Esophagus muscularis mucosa (tissue), 4 donors: ENCODE measurements around the gene TAMM41. TPM values are rescaled to one million over a fixed set of nuclear protein-coding genes. Genes with fewer than 3 reads are reported as not detected.

ENCODE experiments used
- DNase-seq: peaks from one replicate; pipeline ENCODE4 v3.0.0-alpha.2; 2017; ENCODE audit errors: extremely low spot score
- H3K27ac ChIP-seq, 4 donors: fragments of 200-600 bp; sonication (generic); replicated peaks in 1 of 4; 1 replicate in 3 of 4; 2 replicates in 1 of 4; pipeline ENCODE4 v1.5.1; 2016 to 2019; ENCODE audit warnings: mild to moderate bottlenecking in 1 of 4
- H3K27me3 ChIP-seq, 4 donors: fragments of 200-600 bp; sonication (generic); one replicate each; pipeline versions ENCODE4 v1.5.1 to v1.6.0; 2016 to 2019
- H3K36me3 ChIP-seq, 4 donors: fragments of 200-600 bp; sonication (generic); one replicate each; pipeline ENCODE4 v1.5.1; 2016 to 2019
- H3K4me1 ChIP-seq, 4 donors: fragments of 200-600 bp; sonication (generic); one replicate each; pipeline ENCODE4 v1.5.1; 2016 to 2019
- H3K4me3 ChIP-seq, 4 donors: fragments of 200-600 bp; sonication (generic); 1 replicate in 2 of 4; 2 replicates in 2 of 4; pipeline ENCODE4 v1.5.1; 2016 to 2019; ENCODE audit warnings: mild to moderate bottlenecking in 4 of 4, moderate library complexity in 1 of 4
- H3K9me3 ChIP-seq, 4 donors: fragments of 200-600 bp; sonication (generic); 1 replicate in 3 of 4; 2 replicates in 1 of 4; pipeline ENCODE4 v1.5.1; 2016 to 2019
- CTCF ChIP-seq, 3 experiments: fragments of 200-600 bp in 2 of 3; fragments of 450-650 bp in 1 of 3; sonication (generic) in 2 of 3; IDR thresholded peaks; one replicate each; pipeline ENCODE4 v1.5.1; 2017 to 2019; ENCODE audit warnings: antibody characterized with exemption in 3 of 3, mild to moderate bottlenecking in 2 of 3, moderate library complexity in 1 of 3
- EP300 ChIP-seq: sonication (generic); formaldehyde crosslinking; IDR thresholded peaks from one replicate; pipeline ENCODE4 v1.6.1; 2017; ENCODE audit warnings: antibody characterized with exemption
- POLR2A ChIP-seq: fragments of 450-650 bp; IDR thresholded peaks from one replicate; pipeline ENCODE4 v1.6.1; 2017; ENCODE audit warnings: antibody characterized with exemption, moderate library complexity, mild to moderate bottlenecking, low read depth
- POLR2AphosphoS5 ChIP-seq, 2 donors: sonication (generic); formaldehyde crosslinking; IDR thresholded peaks; one replicate each; pipeline ENCODE4 v1.6.1; 2017; ENCODE audit warnings: antibody characterized with exemption in 2 of 2
- WGBS: methylation state at CpG from one replicate; pipeline ENCODE4 v1.1.5; 2018; 5-methylcytosine and 5-hydroxymethylcytosine counted together
- intact Hi-C: fragments of 100-400 bp; cut with DNase I; formaldehyde crosslinking; loops from one replicate; pipeline ENCODE4 v1.15.1; 2023
- total RNA-seq, 4 donors: library from RNA; depleted of rRNA; stranded (reverse); fragments of >200 nt; gene quantifications; one replicate each; pipeline versions ENCODE4 v1.1.0 to v1.2.1, GENCODE V29; 2016

TAMM41 gene
- total RNA-seq, 4 donors from 2014 or later, result 4.8 to 8.3 (median 7.2) TPM

- TF ChIP-seq CTCF (IDR thresholded peaks at IDR 0.05) (peak; percentile 58 to 73 (median 71)), EP300 (no peak), POLR2AphosphoS5 (IDR thresholded peaks at IDR 0.05) (no peak), POLR2A (no peak)
- H3K27me3 ChIP-seq, result no peaks in the 10 kb centered on the region
- no peak overlapping the region for H3K4me3 ChIP-seq
- H3K4me1 ChIP-seq, result peaks cover 0 to 16% (median 11%) of the 10 kb centered on the region in 4 donors
- peaks cover 8 to 76% (median 44%) of the 10 kb centered on the region in 4 donors for H3K36me3 ChIP-seq
- 47% methylated on average over 2 of the region's 2 CpGs for WGBS
- intact Hi-C loops, result no loop called here
- H3K9me3 ChIP-seq, result peaks cover 0 to 8% (median 2%) of the 10 kb centered on the region in 4 donors
- DNase-seq, result no peak
- no peak overlapping the region for H3K27ac ChIP-seq
Observed at GRCh38 chr3:11803977-11804892, 42.5 kb downstream of the TAMM41 start.

GRCh38 chr3:11799791-11800190 is 46.9 kb downstream of the TAMM41 start:
- 93% methylated on average over 1 of the region's 1 CpG for WGBS
- H3K27me3 ChIP-seq, result no peaks in the 10 kb centered on the region
- H3K9me3 ChIP-seq, result peaks cover 0 to 10% (median 2%) of the 10 kb centered on the region in 4 donors
- TF ChIP-seq EP300 (no peak), CTCF (IDR thresholded peaks at IDR 0.05) (no peak), POLR2A (no peak), POLR2AphosphoS5 (IDR thresholded peaks at IDR 0.05) (no peak)
- no peak for DNase-seq
- intact Hi-C loops, result no loop called here
- peaks cover 0 to 66% (median 40%) of the 10 kb centered on the region in 4 donors for H3K36me3 ChIP-seq
- H3K4me1 ChIP-seq, result peaks cover 0 to 5% (median 0%) of the 10 kb centered on the region in 4 donors
- H3K4me3 ChIP-seq, result no peak overlapping the region
- H3K27ac ChIP-seq, result no peak overlapping the region

GRCh38 chr3:11794927-11795326 is 51.8 kb downstream of the TAMM41 start:
- H3K4me3 ChIP-seq, result no peak overlapping the region

GRCh38 chr3:11791339-11792200 is 55.1 kb downstream of the TAMM41 start:
- 93% methylated on average over 6 of the region's 6 CpGs for WGBS
- intact Hi-C loops, result no loop called here

More at GRCh38 chr3:11794927-11795326, 51.8 kb downstream of the TAMM41 start:
- Histone ChIP-seq H3K4me1 (peaks cover 0 to 5% (median 0%) of the 10 kb centered on the region in 4 donors), H3K27ac (no peak overlapping the region), H3K36me3 (peaks cover 0 to 76% (median 41%) of the 10 kb centered on the region in 4 donors), H3K27me3 (no peaks in the 10 kb centered on the region), H3K9me3 (peaks cover 0 to 9% (median 2%) of the 10 kb centered on the region in 4 donors)
- intact Hi-C loops, result no loop called here
- whole genome bisulfite sequencing, result 100% methylated on average over 2 of the region's 2 CpGs
- no peak for DNase-seq
- TF ChIP-seq CTCF (IDR thresholded peaks at IDR 0.05), result no peak
- TF ChIP-seq EP300, result no peak
- no peak for TF ChIP-seq POLR2AphosphoS5 (IDR thresholded peaks at IDR 0.05)

More at GRCh38 chr3:11791339-11792200, 55.1 kb downstream of the TAMM41 start:
- Histone ChIP-seq H3K27me3 (no peaks in the 10 kb centered on the region), H3K4me1 (peaks cover 0 to 5% (median 0%) of the 10 kb centered on the region in 4 donors), H3K9me3 (no peaks in the 10 kb centered on the region), H3K27ac (no peak overlapping the region), H3K36me3 (peaks cover 12 to 85% (median 55%) of the 10 kb centered on the region in 4 donors), H3K4me3 (no peak overlapping the region)
- no peak for DNase-seq
- TF ChIP-seq POLR2AphosphoS5 (IDR thresholded peaks at IDR 0.05) (no peak), POLR2A (no peak)
